ENCODE data around the gene RNF114. TPM values are rescaled to one million over a fixed set of nuclear protein-coding genes. Genes with fewer than 3 reads are reported as not detected.
"Not testable (repeated sequence)": the region's sequence is repeated elsewhere in the genome, so short reads cannot be mapped to it uniquely, and the experiment has no call there.

Gene RNF114
- total and polyA plus RNA-seq, 8 donors = 60.8 to 70.9 (median 65.6) TPM

- no peak for TF ChIP-seq CTCF (IDR thresholded peaks at IDR 0.05)
- H3K9me3 ChIP-seq = no peaks in the 10 kb centered on the region
- H3K27ac ChIP-seq = no peak overlapping the region
- H3K4me1 ChIP-seq = peaks cover 0 to 14% of the 10 kb centered on the region in 2 donors
- no peak overlapping the region for H3K4me3 ChIP-seq
- no peaks in the 10 kb centered on the region for H3K36me3 ChIP-seq
- DNase-seq (no peak), ATAC-seq (no peak)
- intact Hi-C loops (cut with DNase I) = no loop called here
- no peaks in the 10 kb centered on the region for H3K27me3 ChIP-seq
Measured at GRCh38 chr20:49995586-49995985, 59.4 kb downstream of the RNF114 start.

GRCh38 chr20:49998478-49999188 lies 62.4 kb downstream of the RNF114 start:
- H3K4me1 ChIP-seq = peaks cover 0 to 36% of the 10 kb centered on the region in 2 donors
- H3K27me3 ChIP-seq; H3K27ac ChIP-seq; H3K36me3 ChIP-seq; H3K4me3 ChIP-seq; intact Hi-C loops (cut with DNase I); DNase-seq; H3K9me3 ChIP-seq; ATAC-seq: not testable (repeated sequence)

- intact Hi-C loops (cut with DNase I) = no loop called here
- Histone ChIP-seq H3K9me3 (no peaks in the 10 kb centered on the region), H3K4me3 (no peak overlapping the region), H3K36me3 (no peaks in the 10 kb centered on the region), H3K4me1 (peaks cover 0 to 43% of the 10 kb centered on the region in 2 donors), H3K27ac (no peak overlapping the region), H3K27me3 (no peaks in the 10 kb centered on the region)
- no peak for DNase-seq
- TF ChIP-seq CTCF (IDR thresholded peaks at IDR 0.05) = no peak
- no peak for ATAC-seq
Measured at GRCh38 chr20:49999329-49999728, 63.1 kb downstream of the RNF114 start.

- ATAC-seq; DNase-seq; H3K4me3 ChIP-seq; intact Hi-C loops (cut with DNase I); H3K9me3 ChIP-seq; H3K27me3 ChIP-seq; H3K27ac ChIP-seq; H3K36me3 ChIP-seq: not testable (repeated sequence)
- H3K4me1 ChIP-seq = peaks cover 0 to 56% of the 10 kb centered on the region in 2 donors
Measured at GRCh38 chr20:50000548-50001222, 64.5 kb downstream of the RNF114 start.

- intact Hi-C loops (cut with DNase I) = no loop called here
- no peak overlapping the region for H3K4me3 ChIP-seq
Measured at GRCh38 chr20:50001784-50002311, 65.7 kb downstream of the RNF114 start.

More at GRCh38 chr20:50001784-50002311, 65.7 kb downstream of the RNF114 start:
- Histone ChIP-seq H3K4me1 (peaks cover 0 to 64% of the 10 kb centered on the region in 2 donors), H3K27ac (no peak overlapping the region), H3K27me3 (no peaks in the 10 kb centered on the region), H3K9me3 (no peaks in the 10 kb centered on the region), H3K36me3 (no peaks in the 10 kb centered on the region)
- no peak for TF ChIP-seq CTCF (IDR thresholded peaks at IDR 0.05)
- no peak for ATAC-seq
- no peak for DNase-seq

All from left lung (tissue), 10 donors.